Measurements from ENCODE around the gene NECTIN3.

The NECTIN3 gene

DNA sequence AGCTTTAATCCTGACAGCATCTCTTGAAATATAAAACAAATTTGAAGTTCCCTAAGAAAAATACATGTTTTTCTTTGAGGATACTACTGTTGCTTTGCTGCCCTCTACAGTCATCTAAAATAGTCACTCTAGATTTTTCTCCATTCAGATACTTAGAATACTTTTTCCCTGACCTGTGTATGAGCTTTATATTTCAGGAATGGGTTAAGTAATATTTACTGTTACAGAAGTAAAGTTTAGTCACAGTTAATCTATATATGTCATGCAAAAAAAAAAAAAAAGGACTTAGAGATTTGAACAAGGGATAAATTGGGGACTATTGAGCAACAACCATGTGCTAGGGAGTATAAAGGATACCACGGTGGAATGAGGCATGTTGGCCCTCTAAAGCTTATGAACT is 8.8 kb downstream of the NECTIN3 start:
- FAIRE-seq (no peak), DNase-seq (ENCODE audit: insufficient read length, low spot score) (no peak)

DNA sequence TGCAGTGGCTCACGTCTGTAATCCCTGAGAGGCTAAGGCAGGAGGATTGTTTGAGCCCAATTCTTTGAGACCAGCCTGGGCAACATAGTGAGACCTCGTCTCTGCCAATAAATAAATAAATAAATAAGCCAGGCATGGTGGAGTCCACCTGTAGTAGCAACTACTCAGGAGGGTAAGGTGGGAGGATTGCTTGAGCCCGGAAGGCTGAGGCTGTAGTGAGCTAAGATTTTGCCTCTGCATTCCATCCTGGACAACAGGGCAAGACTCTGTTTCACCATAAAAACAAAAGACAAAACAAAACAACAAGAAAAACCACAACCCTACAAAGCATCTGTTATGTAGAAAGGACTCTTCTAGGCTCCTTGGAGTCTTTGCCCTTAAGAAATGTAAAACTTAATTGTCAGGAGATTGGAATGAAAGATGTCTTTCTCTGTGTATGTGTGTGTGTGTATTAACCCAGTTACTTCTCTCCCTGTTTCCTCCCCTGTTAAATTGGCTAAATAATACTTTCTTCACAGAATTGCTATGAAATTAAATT is 9.5 kb downstream of the NECTIN3 start:
- FAIRE-seq: no peak

DNA sequence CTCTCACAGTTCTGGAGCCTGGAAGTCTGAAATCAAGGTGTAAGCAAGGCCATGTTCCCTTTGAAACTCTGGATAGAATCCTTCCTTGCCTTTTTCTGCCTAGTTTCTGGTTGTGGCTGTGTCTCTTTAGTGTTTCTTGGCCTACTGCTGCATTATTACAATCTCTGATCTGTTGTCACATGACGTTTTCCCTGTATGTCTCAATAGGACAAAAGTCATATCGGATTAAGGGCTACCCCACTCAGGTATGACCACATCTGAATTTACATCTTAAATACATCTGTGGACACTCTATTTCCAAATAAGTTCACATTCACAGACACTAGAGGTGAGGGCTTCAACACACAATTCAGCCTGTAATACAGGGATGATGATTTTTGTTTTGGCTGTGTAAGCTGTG is 13.3 kb downstream of the NECTIN3 start:
- FAIRE-seq: no peak
- no peak for DNase-seq (ENCODE audit: insufficient read length, low spot score)

More for the DNA sequence above, 9.5 kb downstream of the NECTIN3 start:
- no peak for DNase-seq (ENCODE audit: insufficient read length, low spot score)

DNA sequence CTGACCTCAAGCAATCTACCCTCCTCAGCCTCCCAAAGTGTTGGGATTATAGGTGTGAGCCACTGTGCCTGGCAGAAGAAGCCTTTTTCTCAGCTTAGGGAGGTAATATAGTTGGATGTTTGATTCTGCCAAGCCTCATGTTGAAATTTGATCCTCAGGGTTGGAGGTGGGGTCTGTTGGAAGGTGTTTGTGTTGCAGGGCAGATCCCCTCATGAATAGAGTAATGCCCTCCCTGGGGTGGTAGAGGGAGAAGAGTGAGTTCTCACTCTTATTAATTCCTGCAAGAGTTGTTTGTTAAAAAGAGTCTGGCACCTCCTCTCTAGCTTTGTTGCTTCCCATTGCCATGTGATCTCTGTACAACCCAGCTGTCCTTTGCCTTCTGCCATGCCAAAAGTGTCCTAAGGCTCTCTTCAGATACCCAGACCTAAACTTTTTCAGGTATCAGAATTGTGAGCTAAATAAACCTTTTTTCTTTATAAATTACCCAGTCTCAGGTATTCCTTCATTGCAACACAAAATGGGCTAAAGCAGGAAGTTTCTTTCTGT is 16.4 kb downstream of the NECTIN3 start:
- DNase-seq (ENCODE audit: insufficient read length, low spot score) (no peak), FAIRE-seq (no peak)

DNA sequence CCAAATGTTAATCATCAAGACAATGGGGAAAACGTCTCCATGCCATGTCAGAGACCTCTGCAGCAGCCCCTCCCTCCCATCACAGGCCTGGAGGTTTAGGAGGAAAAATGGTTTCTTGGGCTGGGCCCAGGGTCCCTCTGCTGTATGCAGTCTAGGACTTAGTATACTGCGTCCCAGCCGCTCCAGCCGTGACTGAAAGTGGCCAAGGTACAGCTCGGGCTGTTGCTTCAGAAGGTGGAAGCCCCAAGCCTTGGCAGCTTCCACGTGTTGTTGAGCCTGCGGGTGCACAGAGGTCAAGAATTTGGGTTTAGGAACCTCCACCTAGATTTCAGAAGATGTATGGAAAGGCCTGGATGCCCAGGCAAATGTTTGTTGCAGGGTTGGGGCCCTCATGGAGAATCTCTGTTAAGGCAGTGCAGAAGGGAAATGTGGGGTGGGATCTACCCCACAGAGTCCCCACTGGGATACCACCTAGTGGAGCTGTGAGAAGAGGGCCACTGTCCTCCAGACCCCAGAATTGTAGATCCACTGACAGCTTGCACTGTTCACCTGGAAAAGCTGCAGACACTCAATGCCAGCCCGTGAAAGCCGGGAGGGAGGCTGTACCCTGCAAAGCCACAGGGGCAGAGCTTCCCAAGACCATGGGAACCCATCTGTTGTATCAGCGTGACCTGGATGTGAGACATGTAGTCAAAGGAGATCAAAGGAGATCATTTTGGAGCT is 25.0 kb downstream of the NECTIN3 start:
- DNase-seq (ENCODE audit: insufficient read length, low spot score): no peak
- no peak for FAIRE-seq

DNA sequence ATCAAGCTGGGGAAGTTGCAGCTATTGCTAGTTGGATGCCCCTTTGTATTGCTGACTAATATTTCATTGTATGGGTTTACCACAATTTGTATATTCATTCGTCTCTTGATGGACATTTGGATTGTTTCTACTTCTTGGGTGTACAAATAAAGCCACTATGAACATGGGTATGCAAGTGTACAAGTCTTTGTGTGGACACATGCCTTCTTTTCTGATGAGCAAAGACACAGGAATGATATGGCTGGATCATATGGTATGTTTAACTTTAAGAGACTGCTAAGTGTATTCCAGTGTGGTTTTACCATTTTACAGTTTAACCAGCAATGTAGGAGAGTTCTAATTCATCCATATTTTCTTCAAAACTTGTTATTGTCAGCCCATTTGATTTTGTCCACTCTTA is 32.2 kb downstream of the NECTIN3 start:
- no peak for DNase-seq (ENCODE audit: insufficient read length, low spot score)
- FAIRE-seq: no peak

DNA sequence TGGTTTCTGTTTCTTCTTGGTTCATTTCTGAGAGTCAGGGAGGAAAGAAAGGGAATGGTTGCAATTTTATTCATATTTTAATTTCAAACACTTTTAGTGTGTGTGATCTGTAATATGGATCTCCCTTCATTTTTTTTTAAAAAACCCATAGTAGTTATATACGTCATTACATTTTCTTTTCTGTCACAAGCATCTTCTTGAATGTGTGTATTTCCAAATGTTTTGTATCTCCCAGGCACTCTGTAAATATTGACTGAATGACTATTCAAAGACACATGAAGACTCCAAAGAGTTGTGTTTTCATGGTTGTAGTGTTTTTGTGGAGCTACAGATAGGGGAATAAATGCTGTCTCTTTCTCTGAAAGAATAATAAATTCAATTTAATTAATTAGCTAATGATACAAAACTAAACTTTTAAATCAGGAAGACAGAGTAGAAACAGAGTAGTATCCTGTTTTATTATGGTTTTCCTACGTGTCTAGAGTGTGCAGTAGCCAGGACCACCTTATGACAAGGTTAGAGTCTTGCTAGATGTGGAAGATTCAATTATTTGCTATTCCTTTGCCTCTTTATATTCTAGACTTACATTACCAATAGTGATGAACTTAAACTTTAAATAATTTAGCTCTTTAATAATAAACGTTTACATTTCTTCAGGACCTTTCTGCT is 35.5 kb downstream of the NECTIN3 start:
- DNase-seq (ENCODE audit: insufficient read length, low spot score) (no peak), FAIRE-seq (no peak)

DNA sequence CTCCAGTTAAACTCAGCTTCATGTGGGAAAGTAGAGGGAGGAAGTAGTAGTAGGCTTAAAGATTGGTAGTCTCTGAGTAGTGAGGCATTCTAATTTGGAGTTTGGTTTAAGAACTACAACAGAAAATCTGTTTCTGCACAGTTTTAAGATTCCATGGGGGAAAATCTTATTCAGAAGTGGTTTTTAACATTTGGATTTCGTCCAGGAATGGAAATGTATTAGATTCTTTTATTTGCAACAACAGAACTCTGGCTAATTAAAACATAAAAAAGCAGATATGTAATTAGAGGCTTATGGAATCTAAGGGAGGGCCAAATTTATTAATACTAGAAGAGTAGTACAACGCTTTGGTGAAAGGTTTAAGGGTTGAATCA is 36.0 kb downstream of the NECTIN3 start:
- FAIRE-seq: no peak
- no peak for DNase-seq (ENCODE audit: insufficient read length, low spot score)

DNA sequence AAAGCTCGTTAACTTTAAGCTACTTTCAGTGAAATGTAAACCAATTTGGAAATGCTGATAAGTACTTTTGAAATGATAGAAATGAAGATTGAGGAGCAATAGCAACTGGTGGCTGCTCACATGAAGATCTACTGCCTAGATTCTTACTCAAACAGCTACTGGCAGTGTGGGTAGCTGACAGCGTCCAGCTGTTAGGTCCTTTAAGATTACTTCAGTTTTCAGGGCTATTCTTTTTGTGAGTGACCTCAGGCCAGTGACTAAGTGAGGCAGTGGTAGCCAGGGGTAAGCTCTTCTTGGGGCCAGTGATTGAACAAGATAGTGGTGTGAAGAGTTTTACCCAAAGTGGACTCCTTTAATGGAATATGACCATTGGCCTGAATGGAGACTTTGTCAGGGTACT is 41.3 kb downstream of the NECTIN3 start:
- FAIRE-seq (no peak), DNase-seq (ENCODE audit: insufficient read length, low spot score) (no peak)

DNA sequence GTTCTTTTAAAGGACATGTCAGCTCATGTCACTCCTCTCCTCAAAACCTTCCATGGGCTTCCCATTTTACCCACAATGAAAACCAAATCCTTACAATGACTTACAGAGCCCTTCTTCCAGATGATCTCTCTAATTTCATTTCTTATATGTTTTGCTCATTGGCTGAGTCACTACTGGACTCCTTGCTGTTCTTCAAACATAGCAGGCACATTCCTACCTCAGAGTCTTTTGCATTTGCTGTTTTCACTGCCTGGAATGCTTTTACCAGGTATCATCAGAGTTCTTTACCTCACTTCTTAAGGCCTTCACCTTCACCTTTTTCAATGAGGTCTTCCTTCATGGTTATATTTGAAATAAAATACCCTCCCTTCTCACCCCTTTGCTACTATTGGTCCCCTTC is 57.3 kb downstream of the NECTIN3 start:
- DNase-seq (ENCODE audit: insufficient read length, low spot score) (no peak), FAIRE-seq (no peak)

DNA sequence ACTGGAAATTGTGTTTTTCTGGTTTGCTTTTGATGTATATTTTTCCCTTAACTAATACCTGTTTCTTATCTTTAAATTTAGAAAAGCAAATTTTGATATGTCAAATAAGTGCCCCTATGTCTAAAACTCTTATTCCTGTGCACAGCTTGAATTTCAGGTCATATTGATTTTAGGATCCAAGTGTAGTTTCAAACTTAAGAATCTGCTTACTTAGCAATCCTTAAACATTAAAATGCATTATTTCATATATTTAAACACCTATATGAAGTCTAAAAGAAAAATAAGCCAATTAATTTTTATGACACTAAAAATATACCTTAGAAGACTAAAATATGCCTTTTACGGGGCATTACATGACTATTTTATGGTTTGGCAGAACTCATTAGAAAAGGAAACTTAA is 59.2 kb downstream of the NECTIN3 start:
- no peak for FAIRE-seq
- DNase-seq (ENCODE audit: insufficient read length, low spot score): no peak

DNA sequence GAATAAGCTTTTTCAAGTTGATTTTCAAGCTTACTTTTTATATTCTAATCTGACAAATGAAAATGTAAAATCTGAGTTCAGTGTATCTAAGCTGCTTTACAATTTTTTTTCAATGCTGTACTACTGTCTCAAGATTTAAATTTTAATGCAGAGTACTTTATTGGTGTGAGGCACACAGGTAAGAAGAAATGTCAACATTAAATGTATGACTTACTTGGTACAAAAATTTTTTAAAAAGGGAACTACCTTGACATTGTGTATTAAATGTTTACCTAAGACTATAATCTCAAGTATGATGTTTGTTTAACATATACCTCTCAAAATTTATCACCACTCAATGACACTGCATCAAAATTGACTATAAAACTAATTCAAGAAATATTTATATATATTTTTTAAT is 62.7 kb downstream of the NECTIN3 start:
- no peak for DNase-seq (ENCODE audit: insufficient read length, low spot score)
- no peak for FAIRE-seq

DNA sequence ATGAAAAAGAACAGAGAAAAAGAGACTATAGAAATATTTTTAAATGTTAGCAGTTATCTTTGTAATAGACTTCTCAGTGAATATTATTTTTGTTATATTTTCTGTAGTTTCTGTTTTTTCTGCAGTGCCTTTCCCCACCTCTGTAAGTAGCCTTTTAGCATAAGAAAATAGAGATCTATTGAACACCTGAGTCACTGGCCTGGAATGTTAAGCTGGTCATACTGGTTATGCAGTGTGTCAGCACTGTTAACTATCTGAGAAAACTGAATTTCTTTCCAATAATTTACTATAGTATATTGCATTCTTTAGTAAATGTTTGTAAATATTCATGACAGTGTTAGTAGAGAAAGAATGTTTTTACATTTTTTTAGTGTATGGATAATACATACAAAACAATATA is 79.8 kb downstream of the NECTIN3 start:
- FAIRE-seq: no peak

DNA sequence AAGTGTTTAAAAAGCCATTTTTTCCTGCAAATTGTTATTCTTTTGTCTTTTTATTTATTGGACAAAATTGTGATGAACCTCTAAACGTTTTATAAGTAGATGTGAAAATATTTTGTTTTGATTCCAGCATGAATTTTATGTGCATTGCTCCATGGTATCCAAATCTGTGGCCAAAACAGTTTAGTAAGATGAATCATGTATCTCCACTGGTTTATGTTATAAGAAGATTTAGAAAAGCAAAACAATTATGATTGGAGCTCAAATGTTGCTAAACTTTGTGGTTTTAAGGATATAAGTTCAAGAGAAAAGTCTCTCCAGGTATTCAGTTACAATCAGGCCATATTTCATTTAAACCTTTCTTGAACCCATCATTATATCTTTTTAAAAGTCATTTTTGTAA is 80.9 kb downstream of the NECTIN3 start:
- no peak for FAIRE-seq
- DNase-seq (ENCODE audit: insufficient read length, low spot score): no peak

More for the DNA sequence above, 79.8 kb downstream of the NECTIN3 start:
- DNase-seq (ENCODE audit: insufficient read length, low spot score): peak; percentile 11

DNA sequence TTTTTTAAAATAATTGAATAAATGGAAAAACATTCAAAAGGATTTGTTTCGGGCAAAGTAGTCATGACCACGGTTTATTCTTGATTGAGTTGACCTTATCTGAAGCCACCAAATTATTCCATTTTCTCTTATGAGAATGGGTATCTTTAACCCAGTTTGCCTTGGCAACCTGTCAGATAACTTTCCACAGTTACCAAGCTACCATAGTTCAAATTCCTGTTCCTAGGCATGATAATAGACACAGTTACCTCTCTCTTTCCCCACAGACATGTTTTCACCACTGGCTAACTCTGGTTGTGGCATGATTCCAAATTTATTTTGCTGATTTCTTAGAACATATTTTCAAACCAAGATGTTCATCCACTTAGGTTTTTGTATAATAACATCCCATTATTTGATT is 84.9 kb downstream of the NECTIN3 start:
- no peak for DNase-seq (ENCODE audit: insufficient read length, low spot score)

DNA sequence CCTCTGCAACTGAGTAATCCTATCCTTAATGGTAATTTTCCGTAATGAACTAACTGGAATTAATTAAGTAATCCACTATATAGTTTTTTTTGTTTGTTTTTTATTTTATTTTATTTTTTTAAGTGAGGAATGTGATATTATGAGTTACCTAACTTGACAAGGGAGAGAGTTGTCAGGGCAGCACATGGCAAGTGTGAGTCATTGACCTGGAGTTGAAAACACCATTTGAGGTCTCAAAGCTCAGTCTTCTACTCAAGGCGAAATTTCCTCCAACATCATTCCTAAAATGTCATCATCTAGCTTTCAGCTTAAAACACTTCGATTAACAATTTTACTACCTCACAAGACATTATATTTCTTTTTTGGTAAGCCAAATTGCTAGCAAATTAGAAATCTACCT is 87.8 kb downstream of the NECTIN3 start:
- no peak for DNase-seq (ENCODE audit: insufficient read length, low spot score)
- no peak for FAIRE-seq

More for the DNA sequence above, 84.9 kb downstream of the NECTIN3 start:
- no peak for FAIRE-seq

DNA sequence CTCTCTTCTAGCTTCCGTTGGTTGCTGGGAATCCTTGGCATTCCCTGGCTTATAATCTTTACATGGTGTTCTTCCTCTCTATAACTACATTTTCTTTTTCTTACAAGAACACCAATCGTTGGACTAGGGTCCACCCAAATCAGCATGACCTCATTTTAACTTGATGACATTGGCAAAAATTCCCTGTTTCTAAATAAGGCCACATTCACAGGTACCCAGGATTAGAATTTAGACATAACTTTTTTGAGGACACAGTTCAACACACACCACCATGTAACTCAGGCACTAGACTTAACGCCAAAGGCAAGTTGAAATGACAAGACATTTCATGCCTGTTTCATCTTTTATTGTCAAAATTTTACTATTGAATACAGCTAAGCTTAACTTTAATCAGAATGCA is 93.0 kb downstream of the NECTIN3 start:
- FAIRE-seq (no peak), DNase-seq (ENCODE audit: insufficient read length, low spot score) (no peak)

DNA sequence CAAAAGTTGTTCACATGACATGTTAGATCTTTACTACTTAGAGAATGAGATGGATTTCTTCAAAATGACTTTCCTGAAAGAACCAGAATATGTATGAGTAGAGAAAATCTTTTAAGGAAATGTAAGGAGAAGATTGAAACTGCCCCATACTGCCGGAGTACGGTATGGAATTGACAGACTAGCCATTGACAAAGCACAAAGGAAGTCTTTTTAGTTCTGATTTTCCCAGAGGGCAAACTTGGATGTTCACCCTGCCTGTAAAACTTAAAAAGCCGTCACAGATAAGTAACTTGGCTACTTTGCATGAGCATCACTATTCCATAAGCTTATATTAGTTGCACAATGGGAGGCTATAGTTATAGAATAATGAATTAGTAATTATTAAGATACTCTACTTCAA is 93.8 kb downstream of the NECTIN3 start:
- no peak for FAIRE-seq

DNA sequence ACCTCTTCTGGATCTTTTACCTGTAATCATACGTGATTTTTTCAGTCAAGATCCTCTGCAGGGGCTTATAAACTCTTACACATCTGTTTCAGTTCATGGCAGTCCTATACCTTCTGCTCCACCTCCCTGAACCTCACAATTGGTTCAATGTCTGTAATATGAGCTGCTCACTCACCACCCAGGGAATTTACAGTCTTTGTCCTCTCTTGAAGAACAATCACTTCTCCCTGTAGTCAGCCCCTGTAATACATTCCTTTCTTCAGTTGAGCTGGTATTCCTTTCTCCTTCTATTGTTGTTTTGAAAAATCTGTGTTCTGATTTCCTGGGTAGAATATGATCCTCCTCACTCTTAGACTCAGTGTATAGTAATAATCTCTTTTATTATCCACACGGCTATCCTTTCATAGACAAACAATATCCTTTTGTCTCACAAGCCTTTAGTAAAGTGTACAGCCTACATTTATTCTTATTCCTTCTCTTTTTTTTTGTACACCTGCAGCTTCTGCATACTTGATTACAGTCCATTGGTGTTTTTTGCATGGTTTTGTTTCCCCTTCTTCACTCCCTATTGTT is 101.8 kb downstream of the NECTIN3 start:
- DNase-seq (ENCODE audit: insufficient read length, low spot score): peak; percentile 9
- no peak for FAIRE-seq

More for the DNA sequence above, 93.8 kb downstream of the NECTIN3 start:
- no peak for DNase-seq (ENCODE audit: insufficient read length, low spot score)

DNA sequence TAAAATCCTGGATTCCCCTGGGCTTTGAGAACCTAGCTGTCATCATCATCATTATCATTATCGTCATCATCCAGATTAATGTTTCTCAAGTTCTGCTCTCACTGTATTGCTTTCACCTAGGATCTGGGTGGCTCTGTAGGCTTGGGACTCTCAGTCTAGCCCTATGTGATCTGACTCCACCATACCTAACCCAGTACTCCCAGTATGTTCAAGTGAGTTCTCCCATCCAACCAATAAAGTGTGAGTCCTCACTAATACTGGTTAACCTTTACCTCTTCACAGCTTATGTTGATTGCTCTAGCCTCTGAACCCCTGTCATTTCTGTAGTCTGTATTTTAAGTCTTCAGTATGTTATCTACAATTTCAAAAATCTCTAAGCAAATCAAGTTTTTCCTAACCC is 102.3 kb downstream of the NECTIN3 start:
- FAIRE-seq: no peak

DNA sequence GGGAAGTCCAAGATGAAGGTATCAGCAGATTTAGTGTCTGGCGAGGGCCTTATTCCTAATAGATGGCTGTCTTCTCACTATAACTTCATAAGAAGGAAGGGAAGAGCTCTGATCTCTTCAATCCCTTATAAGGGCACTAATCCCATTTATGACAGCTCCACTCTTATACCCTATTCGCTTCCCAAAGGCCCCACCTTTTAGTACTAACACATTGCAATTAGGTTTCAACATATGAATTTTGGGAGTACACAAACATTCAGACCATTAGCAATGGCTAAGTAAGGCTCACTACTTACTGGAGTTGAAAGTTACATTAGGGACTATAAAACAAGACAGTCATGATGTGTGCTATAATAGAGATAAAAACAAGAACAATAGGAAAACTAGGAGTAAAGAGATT is 118.9 kb downstream of the NECTIN3 start:
- no peak for FAIRE-seq
- DNase-seq (ENCODE audit: insufficient read length, low spot score): no peak

More for the DNA sequence above, 102.3 kb downstream of the NECTIN3 start:
- no peak for DNase-seq (ENCODE audit: insufficient read length, low spot score)

DNA sequence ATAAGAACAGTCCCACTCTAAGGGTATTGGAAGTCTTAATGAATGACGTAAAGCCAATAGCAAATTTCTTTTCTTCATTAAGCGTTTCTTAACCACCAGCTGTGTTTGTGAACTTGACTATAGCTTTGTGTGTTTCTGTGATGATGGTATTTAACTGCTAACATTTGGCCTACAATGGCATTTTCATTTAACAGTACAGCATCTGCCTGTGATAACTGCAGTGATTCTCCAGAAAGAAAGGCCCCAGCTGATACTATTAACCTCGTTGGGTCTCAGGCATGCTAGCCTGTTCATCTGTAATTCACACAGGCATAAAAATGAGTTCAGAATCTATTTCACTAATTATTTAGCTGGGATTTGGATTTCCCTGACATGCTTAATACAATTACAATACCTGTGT is 121.9 kb downstream of the NECTIN3 start:
- no peak for FAIRE-seq
- no peak for DNase-seq (ENCODE audit: insufficient read length, low spot score)
